ENCODE results near the gene PPARG. TPM values are rescaled to one million over a fixed set of nuclear protein-coding genes. Genes with fewer than 3 reads are reported as not detected.

PPARG gene
- total and polyA plus RNA-seq, 10 donors, result 5.5 to 28.0 (median 19.4) TPM

- no peak overlapping the region for H3K4me3 ChIP-seq
- intact Hi-C loops (cut with DNase I; ENCODE audit: low total_unique reads), result no loop called here
- TF ChIP-seq POLR2A (IDR thresholded peaks at IDR 0.05), result no peak
- TF ChIP-seq CTCF (IDR thresholded peaks at IDR 0.05 in 8 of 11, conservative IDR thresholded peaks at IDR 0.05 in 3 of 11), result no peak
- TF ChIP-seq POLR2AphosphoS5 (IDR thresholded peaks at IDR 0.05), result no peak
- no peaks in the 10 kb centered on the region for H3K36me3 ChIP-seq
- no peak for DNase-seq
- H3K9me3 ChIP-seq, result no peaks in the 10 kb centered on the region
- no peaks in the 10 kb centered on the region for H3K4me1 ChIP-seq
- H3K27me3 ChIP-seq (replicated peaks in 1 of 7), result no peaks in the 10 kb centered on the region
- H3K27ac ChIP-seq, result no peak overlapping the region
- WGBS, 5 donors, result 80 to 89% (median 83%) methylated on average over 3 of the region's 3 CpGs
Observed at GRCh38 chr3:12343047-12343501, 54.2 kb downstream of the PPARG start.

- no peak for TF ChIP-seq CTCF (IDR thresholded peaks at IDR 0.05 in 8 of 11, conservative IDR thresholded peaks at IDR 0.05 in 3 of 11)
- no peak for TF ChIP-seq POLR2A (IDR thresholded peaks at IDR 0.05)
- no peak for TF ChIP-seq POLR2AphosphoS5 (IDR thresholded peaks at IDR 0.05)
- Histone ChIP-seq H3K9me3 (no peaks in the 10 kb centered on the region), H3K27me3 (replicated peaks in 1 of 7) (no peaks in the 10 kb centered on the region), H3K4me3 (no peak overlapping the region), H3K36me3 (no peaks in the 10 kb centered on the region), H3K27ac (no peak overlapping the region), H3K4me1 (peaks cover 0 to 5% (median 3%) of the 10 kb centered on the region in 6 donors)
- intact Hi-C loops (cut with DNase I; ENCODE audit: low total_unique reads), result no loop called here
- no peak for DNase-seq
- whole genome bisulfite sequencing, 5 donors, result 74 to 89% (median 81%) methylated on average over 5 of the region's 5 CpGs
Observed at GRCh38 chr3:12345141-12345561, 56.3 kb downstream of the PPARG start.

- intact Hi-C loops (cut with DNase I; ENCODE audit: low total_unique reads), result no loop called here
Observed at GRCh38 chr3:12345584-12346494, 57.0 kb downstream of the PPARG start.

More at GRCh38 chr3:12345584-12346494, 57.0 kb downstream of the PPARG start:
- no peak for TF ChIP-seq POLR2AphosphoS5 (IDR thresholded peaks at IDR 0.05)
- no peak for TF ChIP-seq CTCF (IDR thresholded peaks at IDR 0.05 in 8 of 11, conservative IDR thresholded peaks at IDR 0.05 in 3 of 11)
- TF ChIP-seq POLR2A (IDR thresholded peaks at IDR 0.05), result no peak
- no peak for DNase-seq
- Histone ChIP-seq H3K4me3 (no peak overlapping the region), H3K4me1 (peaks cover 4 to 12% (median 9%) of the 10 kb centered on the region in 6 donors), H3K27ac (no peak overlapping the region), H3K36me3 (no peaks in the 10 kb centered on the region), H3K9me3 (no peaks in the 10 kb centered on the region), H3K27me3 (replicated peaks in 1 of 7) (no peaks in the 10 kb centered on the region)
- 81 to 93% (median 88%) methylated on average over 8 of the region's 8 CpGs for WGBS, 5 donors

Measured in spleen (tissue), 11 donors.